Measurements from ENCODE around the gene SUMF1.

- TF ChIP-seq RAD21 (IDR thresholded peaks at IDR 0.05) = no peak
- TF ChIP-seq, protein P1, sequence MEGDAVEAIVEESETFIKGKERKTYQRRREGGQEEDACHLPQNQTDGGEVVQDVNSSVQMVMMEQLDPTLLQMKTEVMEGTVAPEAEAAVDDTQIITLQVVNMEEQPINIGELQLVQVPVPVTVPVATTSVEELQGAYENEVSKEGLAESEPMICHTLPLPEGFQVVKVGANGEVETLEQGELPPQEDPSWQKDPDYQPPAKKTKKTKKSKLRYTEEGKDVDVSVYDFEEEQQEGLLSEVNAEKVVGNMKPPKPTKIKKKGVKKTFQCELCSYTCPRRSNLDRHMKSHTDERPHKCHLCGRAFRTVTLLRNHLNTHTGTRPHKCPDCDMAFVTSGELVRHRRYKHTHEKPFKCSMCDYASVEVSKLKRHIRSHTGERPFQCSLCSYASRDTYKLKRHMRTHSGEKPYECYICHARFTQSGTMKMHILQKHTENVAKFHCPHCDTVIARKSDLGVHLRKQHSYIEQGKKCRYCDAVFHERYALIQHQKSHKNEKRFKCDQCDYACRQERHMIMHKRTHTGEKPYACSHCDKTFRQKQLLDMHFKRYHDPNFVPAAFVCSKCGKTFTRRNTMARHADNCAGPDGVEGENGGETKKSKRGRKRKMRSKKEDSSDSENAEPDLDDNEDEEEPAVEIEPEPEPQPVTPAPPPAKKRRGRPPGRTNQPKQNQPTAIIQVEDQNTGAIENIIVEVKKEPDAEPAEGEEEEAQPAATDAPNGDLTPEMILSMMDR (IDR thresholded peaks at IDR 0.05; ENCODE audit: low read depth, low read length, missing input control) = no peak
Measured at GRCh38 chr3:4358273-4358672, 108.8 kb downstream of the SUMF1 start.
